ENCODE data around the gene RSU1.

GRCh38 chr10:16761300-16761699 lies 55.9 kb downstream of the RSU1 start:
- TF ChIP-seq CTCF (IDR thresholded peaks at IDR 0.05), result no peak
- no peak for TF ChIP-seq POLR2A (IDR thresholded peaks at IDR 0.05)
